ENCODE data around the gene FCGR1A.
"Not testable (repeated sequence)": the region's sequence is repeated elsewhere in the genome, so short reads cannot be mapped to it uniquely, and the experiment has no call there.

DNA sequence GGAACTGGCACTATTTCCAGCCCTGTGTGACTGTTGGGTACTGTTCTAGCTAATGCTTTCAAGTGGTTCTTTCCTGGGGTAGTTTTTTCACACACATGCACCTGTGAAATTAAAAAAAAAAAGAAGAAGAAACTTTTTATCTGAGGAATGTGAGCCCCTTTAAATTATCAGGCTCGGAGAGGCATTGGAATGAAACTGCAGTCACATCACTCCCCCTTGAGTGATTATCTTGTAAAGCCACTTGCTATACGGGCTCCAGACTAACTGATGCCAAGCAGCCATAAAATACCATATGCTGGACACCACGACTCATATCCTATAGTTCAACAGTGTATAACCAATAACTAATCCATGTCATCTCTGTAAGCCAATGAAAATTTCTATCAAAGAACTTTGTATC is 5.4 kb upstream of the FCGR1A start:
- not testable (repeated sequence) for TF ChIP-seq CTCF, EP300, POLR2A (IDR thresholded peaks at IDR 0.05)
